HCT116 (cell line): ENCODE measurements around the gene TKFC. TPM values are rescaled to one million over a fixed set of nuclear protein-coding genes. Genes with fewer than 3 reads are reported as not detected.

Experiments
- ATAC-seq: fragments of 200-7000 bp; cut with Tn5 transposase; 2 replicates; pipeline ENCODE4 v1.9.1; 2020; ENCODE audit warnings: mild to moderate bottlenecking, moderate library complexity
- BruUV-seq: library from RNA; stranded (reverse); fragments of 400-500 nt; replicated peaks from 2 replicates; lab custom pipeline; 2021; lab: Mats Ljungman, UMichigan
- CTCF ChIA-PET: fragments of 300-600 bp; sonication (Branson Sonifier 250); formaldehyde crosslinking; loops from one replicate; lab custom pipeline; 2021; ENCODE audit warnings: antibody characterized with exemption; lab: Charles Lee
- POLR2A ChIA-PET: fragments of 300-600, 350-600 bp; sonication (Branson Sonifier 250); formaldehyde crosslinking; loops from one replicate; lab custom pipeline; 2021; ENCODE audit warnings: antibody characterized with exemption; lab: Charles Lee
- RAD21 ChIA-PET, 2 experiments: fragments of 300-600 bp; sonication (Branson Sonifier 250); formaldehyde crosslinking; loops; one replicate each; lab custom pipeline; 2023; ENCODE audit warnings: low total read pairs in 2 of 2; ENCODE audit not compliant: uncharacterized antibody in 2 of 2, unreplicated experiment in 2 of 2, low non-redundant PET in 1 of 2; lab: Charles Lee
- DNase-seq: peaks from one replicate; pipeline ENCODE4 v3.0.0-alpha.2; 2010; ENCODE audit warnings: low read depth, low spot score
- H2AFZ ChIP-seq: fragments of 200-600 bp; shearing (Covaris generic), sonication (generic); 2 replicates; pipeline ENCODE4 v1.6.1; 2017; ENCODE audit warnings: low read depth, mixed run types, mixed read lengths, antibody characterized with exemption, low read length; ENCODE audit not compliant: poor library complexity, severe bottlenecking
- H3K27ac ChIP-seq: 2 replicates; pipeline ENCODE4 v1.5.1; 2012; ENCODE audit warnings: low read depth, low read length
- H3K27me3 ChIP-seq: fragments of 200-600 bp; sonication (generic); 2 replicates; pipeline ENCODE4 v1.6.1; 2016; ENCODE audit warnings: mixed run types, low read length, mixed read lengths; ENCODE audit not compliant: insufficient read depth
- H3K36me3 ChIP-seq, 2 experiments: fragments of 200-500 bp in 1 of 2; fragments of 200-600 bp in 1 of 2; sonication (Bioruptor generic) in 1 of 2; sonication (generic) in 1 of 2; 2 replicates each; pipeline versions ENCODE4 v1.5.1 to v1.6.1; 2014 to 2016; ENCODE audit warnings: low read length in 2 of 2, inconsistent platforms in 1 of 2, mixed read lengths in 1 of 2, mixed run types in 1 of 2; ENCODE audit not compliant: insufficient read depth in 2 of 2, control insufficient read depth in 1 of 2
- H3K4me1 ChIP-seq, 2 experiments: fragments of 200-600 bp in 1 of 2; sonication (generic) in 1 of 2; 2 replicates each; pipeline versions ENCODE4 v1.5.1 to v1.6.1; 2012 to 2017; ENCODE audit warnings: low read length in 2 of 2, inconsistent platforms in 1 of 2, mild to moderate bottlenecking in 1 of 2, mixed read lengths in 1 of 2, mixed run types in 1 of 2, moderate library complexity in 1 of 2; ENCODE audit not compliant: insufficient read depth in 2 of 2, control insufficient read depth in 1 of 2
- H3K4me2 ChIP-seq: fragments of 200-600 bp; sonication (generic); 2 replicates; pipeline ENCODE4 v1.6.1; 2017; ENCODE audit warnings: mixed run types, low read length, mixed read lengths
- H3K4me3 ChIP-seq, 2 experiments: fragments of 200-600 bp in 1 of 2; sonication (generic) in 1 of 2; replicated peaks in 1 of 2; 2 replicates each; pipeline ENCODE4 v1.5.1; 2011 to 2016; ENCODE audit warnings: low read length in 2 of 2, control low read depth in 1 of 2, low read depth in 1 of 2, mild to moderate bottlenecking in 1 of 2, mixed read lengths in 1 of 2, mixed run types in 1 of 2
- H3K79me2 ChIP-seq: fragments of 200-600 bp; sonication (generic); 2 replicates; pipeline ENCODE4 v1.6.1; 2017; ENCODE audit warnings: mild to moderate bottlenecking, mixed run types, low read length, moderate library complexity, mixed read lengths; ENCODE audit not compliant: insufficient read depth
- H3K9ac ChIP-seq: fragments of 200-600 bp; sonication (generic); 2 replicates; pipeline ENCODE4 v1.6.1; 2016; ENCODE audit warnings: low read length, mixed read lengths
- H3K9me2 ChIP-seq: fragments of 200-600 bp; sonication (generic), shearing (Covaris generic); 2 replicates; pipeline ENCODE4 v1.6.1; 2017; ENCODE audit warnings: mixed run types, mild to moderate bottlenecking, moderate library complexity; ENCODE audit not compliant: insufficient read depth
- H3K9me3 ChIP-seq, 2 experiments: fragments of 200-500 bp in 1 of 2; fragments of 200-600 bp in 1 of 2; sonication (Bioruptor generic) in 1 of 2; sonication (generic) in 1 of 2; 2 replicates each; pipeline ENCODE4 v1.6.1; 2014 to 2017; ENCODE audit warnings: low read length in 2 of 2, mixed read lengths in 2 of 2, inconsistent platforms in 1 of 2, low read depth in 1 of 2, mild to moderate bottlenecking in 1 of 2, mixed run types in 1 of 2, moderate library complexity in 1 of 2; ENCODE audit not compliant: control insufficient read depth in 1 of 2, insufficient read depth in 1 of 2
- H4K20me1 ChIP-seq: fragments of 200-600 bp; sonication (generic), shearing (Covaris generic); 2 replicates; pipeline ENCODE4 v1.6.1; 2017; ENCODE audit warnings: mixed run types, mild to moderate bottlenecking, moderate library complexity; ENCODE audit not compliant: insufficient read depth
- POLR2A ChIP-seq: IDR thresholded peaks from 2 replicates; pipeline ENCODE4 v1.7.0; 2011; ENCODE audit warnings: borderline replicate concordance; ENCODE audit not compliant: insufficient read depth, insufficient read length; ENCODE audit errors: extremely low read depth
- POLR2AphosphoS5 ChIP-seq: IDR thresholded peaks from 2 replicates; pipeline ENCODE4 v1.6.1; 2011; ENCODE audit warnings: mild to moderate bottlenecking, low read depth, low read length, moderate library complexity
- intact Hi-C: fragments of 100-400 bp; cut with micrococcal nuclease; formaldehyde crosslinking; loops from 2 replicates; pipeline ENCODE4 v1.10.0; 2022
- total RNA-seq: library from RNA; stranded (reverse); gene quantifications from one replicate; pipeline ENCODE4 v1.2.1, GENCODE V29; 2021; ENCODE audit not compliant: unreplicated experiment
- TF ChIP-seq, protein P1 (sequence below): IDR thresholded peaks from 2 replicates; pipeline ENCODE4 v1.6.1; 2012; ENCODE audit warnings: low read depth

The TKFC gene
- total RNA-seq, 1 experiment from 2014 or later, result 156 TPM

DNA sequence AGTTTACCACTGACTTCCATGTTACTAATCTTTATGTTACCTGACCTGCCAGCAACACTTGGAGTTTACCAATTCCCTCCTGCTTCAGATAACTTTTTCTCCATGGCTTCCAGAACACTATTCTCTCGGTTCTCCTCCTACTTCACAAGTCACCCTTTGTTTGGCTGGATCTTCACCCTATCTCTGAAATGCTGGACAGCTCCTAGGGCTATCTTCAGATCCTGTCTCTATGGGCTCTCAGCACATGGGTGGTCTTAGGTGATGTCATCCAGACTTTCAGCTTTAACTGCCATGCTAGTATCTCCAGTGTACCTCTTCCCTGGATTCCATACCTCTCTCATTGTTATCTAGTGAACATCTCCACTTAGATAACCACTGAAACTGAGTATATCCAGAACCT, 25.7 kb upstream of the TKFC start:
- ATAC-seq, result no peak

DNA sequence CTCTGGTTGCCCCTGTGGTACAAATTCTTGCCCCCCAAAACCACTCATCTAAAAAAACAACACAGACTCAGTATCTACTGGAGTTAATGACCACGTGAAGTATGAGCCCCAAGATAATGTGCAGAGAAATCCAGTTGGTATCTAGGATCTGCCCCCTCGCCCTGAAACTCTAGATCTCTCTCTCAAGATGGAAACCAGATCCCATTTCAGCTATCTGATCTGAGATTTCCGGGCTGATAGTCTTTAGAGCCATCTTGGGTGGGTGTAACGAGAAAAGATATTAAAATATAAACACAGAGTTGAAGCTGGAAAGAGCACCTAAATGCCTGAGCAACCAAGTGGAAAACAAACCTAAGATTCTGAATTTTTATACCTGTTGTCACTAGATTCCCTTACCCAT, 23.9 kb upstream of the TKFC start:
- ATAC-seq, result no peak
- no peak for DNase-seq
- CTCF ChIA-PET, result no interaction called here

More for the DNA sequence above, 25.7 kb upstream of the TKFC start:
- H2AFZ ChIP-seq, result no peak overlapping the region
- ChIA-PET CTCF (no interaction called here), POLR2A (no interaction called here), RAD21 (no interaction called here)
- no TSS peak for BruUV-seq
- no peak overlapping the region for H3K27ac ChIP-seq
- DNase-seq, result no peak
- no peaks in the 10 kb centered on the region for H3K4me1 ChIP-seq
- peaks cover 70 to 74% of the 10 kb centered on the region in 2 experiments; a peak in 3 of 4 replicates for H3K36me3 ChIP-seq
- H3K79me2 ChIP-seq, result peaks cover 13% of the 10 kb centered on the region
- no peaks in the 10 kb centered on the region for H3K9me3 ChIP-seq
- H4K20me1 ChIP-seq, result no peaks in the 10 kb centered on the region
- intact Hi-C loops, result no loop called here
- H3K4me2 ChIP-seq, result no peak overlapping the region
- no peaks in the 10 kb centered on the region for H3K27me3 ChIP-seq
- H3K9ac ChIP-seq, result no peak overlapping the region
- H3K4me3 ChIP-seq, result no peak overlapping the region
- TF ChIP-seq, protein P1, sequence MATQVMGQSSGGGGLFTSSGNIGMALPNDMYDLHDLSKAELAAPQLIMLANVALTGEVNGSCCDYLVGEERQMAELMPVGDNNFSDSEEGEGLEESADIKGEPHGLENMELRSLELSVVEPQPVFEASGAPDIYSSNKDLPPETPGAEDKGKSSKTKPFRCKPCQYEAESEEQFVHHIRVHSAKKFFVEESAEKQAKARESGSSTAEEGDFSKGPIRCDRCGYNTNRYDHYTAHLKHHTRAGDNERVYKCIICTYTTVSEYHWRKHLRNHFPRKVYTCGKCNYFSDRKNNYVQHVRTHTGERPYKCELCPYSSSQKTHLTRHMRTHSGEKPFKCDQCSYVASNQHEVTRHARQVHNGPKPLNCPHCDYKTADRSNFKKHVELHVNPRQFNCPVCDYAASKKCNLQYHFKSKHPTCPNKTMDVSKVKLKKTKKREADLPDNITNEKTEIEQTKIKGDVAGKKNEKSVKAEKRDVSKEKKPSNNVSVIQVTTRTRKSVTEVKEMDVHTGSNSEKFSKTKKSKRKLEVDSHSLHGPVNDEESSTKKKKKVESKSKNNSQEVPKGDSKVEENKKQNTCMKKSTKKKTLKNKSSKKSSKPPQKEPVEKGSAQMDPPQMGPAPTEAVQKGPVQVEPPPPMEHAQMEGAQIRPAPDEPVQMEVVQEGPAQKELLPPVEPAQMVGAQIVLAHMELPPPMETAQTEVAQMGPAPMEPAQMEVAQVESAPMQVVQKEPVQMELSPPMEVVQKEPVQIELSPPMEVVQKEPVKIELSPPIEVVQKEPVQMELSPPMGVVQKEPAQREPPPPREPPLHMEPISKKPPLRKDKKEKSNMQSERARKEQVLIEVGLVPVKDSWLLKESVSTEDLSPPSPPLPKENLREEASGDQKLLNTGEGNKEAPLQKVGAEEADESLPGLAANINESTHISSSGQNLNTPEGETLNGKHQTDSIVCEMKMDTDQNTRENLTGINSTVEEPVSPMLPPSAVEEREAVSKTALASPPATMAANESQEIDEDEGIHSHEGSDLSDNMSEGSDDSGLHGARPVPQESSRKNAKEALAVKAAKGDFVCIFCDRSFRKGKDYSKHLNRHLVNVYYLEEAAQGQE, result peak; percentile 26
- TF ChIP-seq POLR2A, result no peak
- TF ChIP-seq, all 23 proteins: peak for 1
- H3K9me2 ChIP-seq, result no peaks in the 10 kb centered on the region

More for the DNA sequence above, 23.9 kb upstream of the TKFC start:
- Histone ChIP-seq H2AFZ (no peak overlapping the region), H3K4me2 (no peak overlapping the region)
- POLR2A ChIA-PET, result no interaction called here
- TF ChIP-seq POLR2AphosphoS5, result no peak
- TF ChIP-seq, all 23 proteins: peak for 0
- H3K79me2 ChIP-seq, result peaks cover 13% of the 10 kb centered on the region
- H3K27ac ChIP-seq, result no peak overlapping the region
- H3K4me3 ChIP-seq, result no peak overlapping the region
- H3K27me3 ChIP-seq, result no peaks in the 10 kb centered on the region
- H3K9me3 ChIP-seq, result no peaks in the 10 kb centered on the region
- no peaks in the 10 kb centered on the region for H3K4me1 ChIP-seq
- RAD21 ChIA-PET, result no interaction called here
- H3K36me3 ChIP-seq, result peaks cover 70 to 77% of the 10 kb centered on the region in 2 experiments; a peak in 3 of 4 replicates
- H4K20me1 ChIP-seq, result no peaks in the 10 kb centered on the region
- no peaks in the 10 kb centered on the region for H3K9me2 ChIP-seq
- BruUV-seq, result no TSS peak
- intact Hi-C loops, result no loop called here
- H3K9ac ChIP-seq, result no peak overlapping the region
